A673 (cell line): Measurements from ENCODE around the gene PTK7.

Source experiments
- CTCF ChIP-seq: fragments of 300-800, 200-600 bp; sonication (generic); conservative IDR thresholded peaks from 2 replicates; pipeline ENCODE4 v1.5.1; 2017; ENCODE audit warnings: low read depth, mild to moderate bottlenecking, antibody characterized with exemption, low read length, moderate library complexity, mixed read lengths
- EZH2 ChIP-seq: fragments of 200-600 bp; sonication (generic); IDR thresholded peaks from 2 replicates; pipeline ENCODE4 v1.6.1; 2017; ENCODE audit warnings: borderline replicate concordance, low read depth, mild to moderate bottlenecking, mixed read lengths, antibody characterized with exemption, low read length; ENCODE audit not compliant: poor library complexity, severe bottlenecking

DNA sequence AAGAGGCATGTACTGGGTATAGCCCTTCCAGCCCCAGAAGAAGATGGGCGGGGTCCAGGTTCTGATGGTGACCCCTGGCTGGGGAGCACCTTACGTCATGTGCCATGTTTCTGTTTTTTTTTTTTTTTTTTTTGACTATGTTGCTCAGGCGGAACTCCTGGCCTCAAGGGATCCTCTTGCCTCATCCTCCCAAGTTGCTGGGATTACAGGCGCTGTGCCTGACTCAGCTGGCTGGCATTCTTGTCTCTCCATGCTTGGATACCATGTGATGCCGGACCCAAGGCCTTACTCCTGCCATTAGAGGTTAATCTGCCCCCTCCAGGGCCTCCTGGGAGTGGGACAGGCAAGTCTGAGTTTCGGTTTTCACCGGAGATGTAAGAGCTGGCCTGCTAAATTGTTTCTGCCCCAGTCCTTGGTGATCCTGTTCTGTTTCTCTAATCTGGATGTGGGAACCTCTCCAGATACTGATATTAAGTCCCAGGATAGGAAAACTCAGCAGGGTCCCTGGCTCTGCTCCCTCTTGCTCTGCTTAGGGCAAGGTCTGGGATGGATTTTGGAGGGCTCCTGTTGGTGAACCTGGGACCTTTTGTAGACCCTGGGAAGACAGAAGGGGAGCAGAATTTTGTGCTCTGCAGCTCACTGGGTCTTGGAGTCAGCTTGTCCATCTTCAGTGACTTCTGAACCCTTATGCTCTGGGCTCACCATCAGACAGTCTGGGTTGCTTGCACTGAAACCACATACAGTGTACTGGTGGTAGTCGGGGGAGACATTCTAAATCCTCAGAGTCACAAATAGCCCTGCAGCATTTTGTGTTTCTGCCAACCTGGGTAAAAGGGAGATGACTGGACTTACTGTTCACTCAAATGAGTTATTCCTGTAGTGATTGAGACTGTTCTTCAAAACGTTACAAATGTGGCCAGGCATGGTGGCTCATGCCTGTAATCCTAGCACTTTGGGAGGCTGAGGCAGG, 45.1 kb downstream of the PTK7 start:
- no peak for TF ChIP-seq CTCF
- TF ChIP-seq EZH2 = no peak
